ENCODE data around the gene ROPN1L.

The ROPN1L gene

DNA sequence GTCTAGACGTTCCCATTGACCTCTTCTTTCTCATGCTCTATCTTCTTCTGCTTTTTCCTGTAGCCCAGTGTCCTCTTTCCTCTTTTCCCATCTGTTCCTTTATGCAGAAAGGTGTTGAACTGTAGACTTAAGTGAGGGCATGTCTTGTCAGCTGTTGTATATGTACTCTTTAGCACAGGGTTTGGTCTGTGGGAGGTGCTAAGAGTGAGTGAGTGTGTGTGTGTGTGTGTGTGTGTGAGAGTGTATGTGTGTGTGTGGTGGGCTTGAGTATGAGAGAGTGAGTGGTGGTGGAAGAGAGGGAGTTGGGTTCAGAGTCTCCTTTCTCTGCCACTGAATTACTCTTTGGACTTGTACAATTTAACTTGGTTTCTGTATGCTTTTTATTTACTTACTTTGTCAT lies 10.3 kb upstream of the ROPN1L start:
- DNase-seq = no peak

DNA sequence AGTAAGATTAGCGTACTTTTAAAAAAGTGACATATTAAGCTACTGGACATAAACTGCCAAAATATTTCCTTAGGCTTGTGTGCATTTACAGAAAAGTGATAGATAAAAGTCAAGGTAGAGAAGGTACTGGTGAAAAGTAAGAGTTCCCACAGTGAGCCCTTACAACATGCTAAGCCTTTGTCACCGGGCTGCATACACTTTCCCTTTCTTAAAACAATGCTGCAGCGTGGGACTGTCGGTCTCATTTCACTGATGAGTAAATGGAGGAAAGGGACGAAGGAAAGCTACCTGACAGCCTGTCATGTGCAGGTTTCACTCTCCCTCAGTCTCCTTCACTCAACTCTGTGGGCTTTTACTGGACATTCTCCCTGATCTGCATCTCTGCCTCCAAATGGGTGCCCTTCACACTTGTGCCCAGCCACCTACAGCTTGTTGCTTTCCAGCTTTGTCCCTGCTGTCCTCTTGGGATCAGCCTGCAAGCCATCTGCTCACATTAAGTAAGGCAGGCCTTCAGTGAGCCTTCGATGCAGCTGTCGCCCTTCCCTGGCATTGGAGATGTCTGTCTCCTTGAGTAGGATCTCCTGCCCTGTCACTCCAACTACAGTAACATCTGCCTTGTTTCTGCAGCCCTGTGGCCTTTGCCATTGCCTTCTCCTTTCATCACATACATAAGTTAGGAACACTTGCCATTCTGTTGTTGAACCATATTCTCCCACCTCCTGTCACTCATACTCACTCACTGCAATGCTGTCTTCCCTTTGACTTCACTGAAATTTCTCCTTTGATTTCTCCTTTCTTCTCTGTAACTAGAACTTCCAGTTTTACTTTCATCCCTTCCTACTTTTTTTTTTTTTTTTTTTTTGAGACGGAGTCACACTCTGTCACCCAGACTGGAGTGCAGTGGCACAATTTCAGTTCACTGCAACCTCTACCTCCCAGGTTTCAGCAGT lies 9.3 kb upstream of the ROPN1L start:
- no peak for DNase-seq

DNA sequence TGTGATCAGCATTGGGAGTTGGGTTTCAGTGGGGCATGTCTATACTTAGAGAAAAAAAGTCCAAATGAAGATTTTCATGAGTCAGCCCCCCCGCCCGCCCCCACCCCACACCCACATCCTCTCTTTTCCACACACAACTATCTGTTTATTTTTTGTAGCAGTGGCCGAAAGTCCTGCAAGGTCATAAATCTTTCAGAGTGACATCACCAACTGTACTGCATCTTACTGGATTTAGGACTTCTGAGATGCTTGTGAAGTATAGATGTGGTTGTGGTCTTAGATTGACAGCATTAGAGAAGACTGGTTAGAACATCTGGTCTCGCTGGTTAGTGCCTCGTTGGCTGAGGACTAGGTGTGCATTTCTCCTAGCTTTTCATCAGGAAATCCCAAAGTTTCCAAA lies 7.3 kb upstream of the ROPN1L start:
- no peak for DNase-seq

DNA sequence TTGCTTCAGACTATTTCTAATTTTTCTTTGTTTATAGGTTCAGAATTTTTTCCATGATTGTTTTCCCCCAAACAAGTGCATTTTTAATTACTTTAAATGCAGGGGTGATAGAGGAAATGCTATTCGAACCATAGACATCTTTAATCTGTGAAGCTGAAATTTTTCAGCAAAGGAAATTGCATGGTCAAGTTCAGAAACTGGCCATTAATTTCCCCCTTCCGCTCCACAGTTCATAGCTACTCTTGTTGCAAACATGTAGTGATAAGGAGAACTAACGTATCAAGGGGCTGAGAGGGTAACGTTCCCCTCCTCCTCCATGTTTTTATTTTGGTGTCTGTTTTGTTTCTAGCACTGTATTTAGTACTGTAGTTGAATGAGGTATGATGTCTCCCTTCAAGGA lies 3.4 kb upstream of the ROPN1L start:
- DNase-seq = no peak

DNA sequence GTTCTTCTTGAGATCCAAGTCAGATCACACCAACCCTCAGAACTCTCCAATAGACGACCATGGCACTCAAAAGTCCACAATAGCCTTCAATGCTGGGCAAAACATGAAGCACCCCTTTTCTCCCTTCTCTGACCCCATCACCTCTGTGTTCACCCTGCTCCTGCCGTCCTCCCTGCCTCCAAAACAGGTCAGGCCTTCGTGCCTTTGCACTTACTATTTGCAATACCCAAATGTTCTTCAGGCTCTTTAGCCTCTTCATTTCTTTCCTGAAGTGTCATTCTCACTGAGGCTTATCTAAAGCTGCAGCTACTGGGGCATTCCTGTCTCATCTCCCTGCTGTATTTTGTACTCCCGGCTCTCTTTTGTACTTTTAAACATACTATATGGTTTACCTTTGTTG lies 2.0 kb upstream of the ROPN1L start:
- peak; percentile 17 for DNase-seq

DNA sequence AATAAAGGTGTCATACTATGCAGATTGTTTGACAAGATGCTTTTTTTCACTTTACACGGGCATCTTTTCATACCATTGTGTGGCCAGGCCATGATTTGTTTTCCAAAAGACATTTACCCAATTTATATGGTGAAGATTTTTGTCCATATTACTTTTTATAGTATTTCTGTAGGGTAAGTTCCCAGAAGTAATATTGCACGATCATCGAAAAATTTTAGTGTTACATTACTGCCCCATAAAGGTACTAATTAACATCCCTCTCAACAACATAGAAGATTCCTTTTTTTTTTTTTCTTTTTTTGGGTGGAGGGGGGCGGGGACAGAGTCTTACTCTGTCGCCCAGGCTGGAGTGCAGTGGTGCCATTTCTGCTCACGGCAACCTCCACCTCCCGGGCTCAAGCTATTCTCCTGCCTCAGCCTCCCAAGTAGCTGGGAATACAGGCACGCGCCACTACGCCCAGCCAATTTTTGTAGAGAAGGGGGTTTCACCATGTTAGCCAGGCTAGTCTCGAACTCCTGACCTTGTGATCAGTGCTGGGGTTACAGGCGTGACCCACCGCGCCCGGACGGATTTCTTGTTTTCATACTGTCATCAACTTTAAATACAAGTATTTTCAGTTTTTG lies 1.2 kb upstream of the ROPN1L start:
- no peak for DNase-seq

DNA sequence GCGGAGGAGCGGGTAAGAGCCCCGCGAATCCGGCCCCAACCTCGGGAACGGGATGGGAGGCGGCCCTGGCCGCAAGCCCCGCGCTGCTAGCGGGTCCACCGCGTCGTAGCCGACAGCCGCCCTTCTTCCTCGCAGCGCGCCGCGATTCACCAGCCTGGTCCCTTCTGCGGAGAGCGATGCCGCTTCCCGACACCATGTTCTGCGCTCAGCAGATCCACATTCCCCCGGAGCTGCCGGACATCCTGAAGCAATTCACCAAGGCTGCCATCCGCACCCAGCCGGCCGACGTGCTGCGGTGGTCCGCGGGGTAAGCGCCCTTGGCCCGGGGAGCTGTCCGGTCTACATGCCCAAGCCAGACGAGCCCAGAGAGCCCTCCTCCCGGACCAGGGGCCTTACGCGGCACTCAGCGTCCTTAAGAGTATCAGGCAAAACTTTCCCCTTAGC lies 335 bp downstream of the ROPN1L start:
- no peak for DNase-seq

DNA sequence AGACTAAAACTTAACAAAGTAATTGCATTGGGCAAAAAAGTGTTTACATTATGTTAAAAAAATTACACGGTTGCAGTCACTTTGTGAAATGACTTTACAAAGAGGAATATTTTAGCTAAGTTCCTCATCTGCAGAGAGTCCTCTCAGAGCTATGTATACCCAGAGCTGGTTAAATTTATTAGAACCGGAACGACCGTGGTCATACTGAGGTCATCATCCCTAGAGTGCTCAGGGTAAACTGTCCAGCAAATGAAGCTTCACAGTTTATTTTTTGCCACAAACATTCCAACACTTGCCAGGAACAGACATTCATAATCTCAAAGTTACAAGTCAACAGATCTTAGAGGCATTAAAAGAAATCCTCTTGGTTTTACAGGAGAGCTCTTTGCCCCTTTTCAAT lies 897 bp downstream of the ROPN1L start:
- peak; percentile 24 for DNase-seq

DNA sequence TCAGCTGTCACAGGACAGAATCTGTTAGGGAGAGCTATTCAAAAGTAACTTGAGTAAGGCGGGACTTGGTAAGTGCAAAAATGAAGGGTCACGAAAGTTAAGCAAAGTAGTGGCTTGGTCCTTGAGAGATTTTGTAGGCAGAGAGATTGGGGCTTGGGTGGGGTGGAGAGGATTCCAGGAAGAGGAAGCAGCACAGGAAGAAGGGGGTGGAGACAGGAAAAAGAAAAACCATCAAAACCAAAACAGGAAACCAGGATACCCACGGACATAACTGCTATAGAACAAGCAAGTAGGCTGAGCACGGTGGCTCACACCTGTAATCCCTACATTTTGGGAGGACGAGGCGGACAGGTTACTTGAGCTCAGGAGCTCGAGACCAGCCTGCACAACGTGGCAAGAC lies 3.7 kb downstream of the ROPN1L start:
- DNase-seq = peak; percentile 41

DNA sequence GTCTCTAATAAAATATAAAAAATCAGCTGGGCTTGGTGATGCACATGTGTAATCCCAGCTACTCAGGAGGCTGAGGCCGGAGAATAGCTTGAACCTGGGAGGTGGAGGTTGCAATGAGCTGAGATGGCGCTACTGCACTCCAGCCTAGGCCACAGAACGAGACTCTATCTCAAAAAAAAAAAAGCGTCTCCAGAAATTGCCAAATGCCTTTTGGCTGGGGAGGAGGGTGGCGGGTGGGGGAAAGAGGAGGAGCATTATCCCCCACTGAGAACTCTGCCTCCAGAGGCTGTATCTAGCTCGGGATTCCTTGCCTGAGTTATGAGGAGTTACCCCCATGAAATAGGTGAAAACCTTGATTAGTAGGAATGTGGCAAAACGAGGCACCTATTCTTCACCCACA lies 4.8 kb downstream of the ROPN1L start:
- no peak for DNase-seq

DNA sequence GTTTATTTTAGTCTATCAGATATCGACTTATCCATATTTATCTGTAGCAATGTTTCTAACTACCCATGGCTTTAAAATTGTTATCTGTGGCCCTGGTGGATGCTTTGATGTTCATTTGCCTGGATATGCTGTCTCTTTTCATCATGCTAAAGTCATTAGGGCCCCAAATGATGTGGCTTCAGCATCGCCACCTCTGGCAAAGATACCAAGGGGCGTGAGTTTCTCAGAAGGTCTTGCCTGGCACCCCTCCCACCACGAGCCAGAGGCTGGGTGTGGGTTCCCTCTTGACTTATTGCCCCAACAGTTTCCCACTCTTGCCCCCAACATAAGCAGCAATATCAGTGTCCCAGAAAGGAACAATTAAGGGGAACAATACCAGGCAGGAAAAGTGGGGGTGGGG lies 5.4 kb downstream of the ROPN1L start:
- DNase-seq = peak; percentile 29

DNA sequence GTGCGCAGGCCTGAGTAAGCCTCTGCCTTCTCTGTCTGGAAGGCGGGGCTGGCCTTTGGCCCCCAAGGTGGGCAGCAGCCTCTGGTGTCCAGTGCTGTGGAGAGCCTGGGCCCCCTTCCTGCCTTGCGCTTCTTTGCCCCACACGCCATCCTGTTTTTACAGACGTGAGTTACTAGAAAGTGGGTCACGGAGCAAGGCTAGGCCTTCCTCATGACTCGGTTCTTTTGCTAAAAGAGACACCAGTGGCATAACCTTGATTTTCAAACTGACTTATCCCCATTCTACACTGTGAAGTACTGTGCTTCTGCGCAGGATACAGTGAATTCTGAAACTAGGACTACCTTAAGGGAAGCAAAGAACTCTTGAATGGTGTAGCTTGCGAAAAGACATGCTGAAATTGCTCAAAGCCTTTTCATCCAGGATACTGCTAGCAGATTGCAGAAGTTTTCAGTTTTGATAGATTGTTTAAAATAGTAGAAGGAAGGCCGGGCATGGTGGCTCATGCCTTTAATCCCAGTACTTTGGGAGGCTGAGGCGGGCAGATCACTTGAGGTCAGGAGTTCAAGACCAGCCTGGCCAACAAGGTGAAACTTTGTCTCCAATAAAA lies 7.2 kb downstream of the ROPN1L start:
- no peak for DNase-seq

DNA sequence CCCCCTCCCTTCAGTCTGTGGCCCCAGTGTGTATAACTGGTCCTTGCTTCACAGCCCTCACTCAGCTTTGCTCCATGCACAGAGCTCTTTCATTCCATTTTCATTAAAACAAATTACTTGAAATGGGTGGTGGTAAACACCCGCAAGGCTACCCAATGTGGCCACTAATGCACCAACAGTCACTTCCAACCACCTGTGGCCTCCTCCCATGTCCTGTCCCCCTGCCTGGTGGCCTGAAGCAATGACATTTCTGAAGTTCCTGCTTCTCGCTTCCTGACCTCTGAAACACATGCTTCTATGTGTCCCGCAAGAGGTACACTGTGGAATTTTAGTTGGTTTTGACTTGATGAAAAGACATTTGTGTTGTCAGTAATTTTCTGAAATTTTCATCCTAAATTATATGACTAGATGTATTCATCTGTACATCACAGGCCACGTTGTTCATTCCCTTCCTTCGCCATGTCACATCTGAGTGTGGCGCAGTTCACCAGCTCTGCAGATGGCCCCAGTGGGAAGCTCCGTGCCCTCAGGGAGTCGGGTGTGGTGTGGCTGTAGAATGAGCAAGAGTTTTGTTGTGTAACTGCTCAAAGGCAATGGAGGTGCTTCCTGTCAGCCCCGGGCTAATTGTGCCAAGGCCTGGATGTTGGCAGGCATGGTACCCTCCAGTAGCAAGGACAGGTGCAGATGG lies 9.6 kb downstream of the ROPN1L start:
- DNase-seq = no peak

DNA sequence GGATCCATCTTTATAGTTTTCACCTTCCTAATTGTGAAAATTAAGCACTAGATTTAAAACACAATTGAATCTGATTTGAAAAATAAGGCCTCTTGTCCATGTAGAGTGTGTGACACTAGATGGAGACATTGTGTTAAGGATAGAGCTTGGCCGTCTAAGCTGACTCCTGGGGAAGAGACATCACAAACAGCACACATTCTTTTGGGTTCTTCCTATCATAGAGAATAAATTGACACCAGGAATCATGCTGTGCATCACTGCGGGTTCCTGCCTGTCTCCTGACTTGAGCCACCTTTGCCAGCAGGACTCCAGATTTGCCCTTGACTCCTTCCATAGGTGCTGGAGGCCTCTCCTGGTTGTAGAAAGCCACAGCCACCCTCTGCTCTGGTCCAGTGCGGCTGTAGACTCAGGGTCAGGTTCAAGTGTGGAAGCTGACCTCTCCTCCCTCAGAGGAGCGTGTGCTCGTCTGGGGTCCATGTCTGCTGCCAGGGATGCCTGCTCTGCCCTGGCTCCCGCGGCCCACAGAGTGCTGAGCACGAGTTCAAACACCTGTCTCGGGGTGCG lies 11.2 kb downstream of the ROPN1L start:
- peak; percentile 88 for DNase-seq

DNA sequence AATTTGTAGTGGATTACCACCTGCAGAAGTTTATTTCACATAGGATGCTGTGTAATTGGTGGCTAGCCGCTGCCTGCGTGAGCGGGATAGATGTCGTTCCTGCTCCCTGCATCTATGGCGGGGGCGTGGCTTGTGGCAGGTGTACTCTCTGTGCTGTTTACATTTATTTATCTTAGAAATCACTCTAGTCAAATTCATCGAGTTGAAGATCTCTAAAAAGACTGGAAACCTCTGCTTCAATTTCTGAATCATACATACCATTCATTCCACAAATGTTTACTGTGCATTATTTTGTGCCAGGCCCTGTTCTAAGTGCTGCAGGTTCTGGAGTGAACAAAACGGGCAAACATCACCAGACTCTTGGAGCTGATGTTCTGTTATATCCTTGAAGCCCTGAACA lies 11.9 kb downstream of the ROPN1L start:
- no peak for DNase-seq

DNA sequence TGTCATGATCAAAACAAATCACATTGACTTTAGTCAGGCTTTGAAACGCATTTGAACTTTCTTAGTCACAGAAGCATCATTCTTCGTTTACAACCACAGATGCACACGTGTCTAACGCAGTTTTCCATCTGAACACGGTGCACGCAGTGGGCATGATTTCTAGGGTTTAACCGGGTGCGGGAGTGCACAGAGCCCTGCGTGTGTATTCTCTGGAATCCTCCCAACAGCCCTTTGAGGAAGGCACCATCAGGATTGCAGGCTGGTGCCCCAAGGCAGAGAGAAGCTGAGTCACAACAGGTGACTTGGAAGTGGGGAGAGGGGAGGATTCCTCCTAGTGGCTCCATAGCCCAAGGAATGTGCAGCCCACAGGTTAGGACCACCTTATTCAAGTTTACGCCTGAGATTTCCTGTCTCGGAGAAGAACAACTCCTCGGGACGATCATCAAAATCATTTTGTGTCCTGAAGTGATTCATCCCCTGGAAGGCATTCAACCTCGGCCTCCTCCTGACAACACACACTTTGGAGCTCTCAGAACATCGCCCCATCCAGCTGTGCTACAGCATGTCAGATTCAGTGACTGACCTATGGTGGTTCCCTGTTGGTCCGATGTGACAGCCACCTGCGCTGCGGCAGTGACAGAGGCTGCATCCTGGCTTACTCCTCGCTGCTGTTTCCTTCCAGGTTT lies 13.1 kb downstream of the ROPN1L start:
- no peak for DNase-seq

DNA sequence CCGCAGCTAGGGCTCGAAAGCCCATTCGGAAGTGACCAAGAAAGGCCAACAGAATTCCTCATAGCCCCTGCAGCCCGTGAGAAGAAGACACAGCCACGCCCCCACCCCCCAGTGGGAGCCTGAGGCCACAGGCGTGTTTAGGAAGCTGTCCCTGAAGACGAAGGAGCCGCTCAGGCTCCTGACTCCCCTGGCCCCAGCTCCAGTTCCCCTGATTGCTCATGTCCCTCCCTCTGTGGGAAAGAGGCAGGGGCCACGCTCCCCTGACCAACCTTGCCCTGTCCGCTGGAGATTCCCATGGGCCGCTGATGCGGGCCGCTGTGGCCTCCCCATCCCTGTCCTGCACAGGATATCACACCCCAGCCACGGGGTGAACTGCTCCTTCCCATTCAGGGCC lies 13.6 kb downstream of the ROPN1L start:
- DNase-seq = no peak

DNA sequence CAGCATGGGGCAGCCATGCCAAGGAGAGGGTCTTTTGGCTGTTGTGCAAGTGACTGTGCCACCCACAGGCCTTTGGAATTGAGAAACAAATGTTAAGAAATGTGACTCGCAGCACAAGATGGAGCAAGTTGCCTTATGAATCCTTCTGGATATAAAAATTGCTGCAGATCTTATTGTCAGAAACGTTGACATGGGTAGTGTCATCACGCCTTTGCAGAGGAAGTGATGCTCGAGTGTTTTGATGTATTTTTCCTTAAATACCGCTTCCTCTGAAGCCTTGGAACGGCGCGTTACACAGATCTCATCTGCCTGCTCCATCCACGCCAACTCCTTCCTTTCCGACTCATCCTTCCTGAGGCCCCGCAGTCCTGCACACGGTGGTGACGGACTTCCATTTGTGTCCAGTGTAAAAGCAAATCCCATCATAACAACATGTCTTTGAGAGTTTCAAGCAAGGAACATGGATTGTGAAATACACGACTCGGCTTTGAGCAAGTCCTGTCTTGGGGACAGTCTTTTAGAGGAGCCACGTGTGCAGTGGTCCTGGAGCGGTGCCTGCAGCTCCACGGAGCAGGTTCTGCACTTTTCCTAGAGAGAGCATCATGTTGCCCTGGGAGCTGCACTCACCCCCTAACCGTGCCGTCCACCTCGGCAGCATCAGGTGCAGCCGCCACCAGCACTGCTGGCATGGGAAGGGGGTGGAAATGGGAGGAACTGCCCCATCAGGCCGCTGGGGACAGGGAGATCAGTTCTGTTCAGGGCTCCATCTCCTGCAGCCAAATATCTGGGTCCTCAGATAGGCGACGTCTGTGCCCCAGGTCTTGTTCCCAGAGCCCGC lies 15.1 kb downstream of the ROPN1L start:
- DNase-seq = peak; percentile 14

DNA sequence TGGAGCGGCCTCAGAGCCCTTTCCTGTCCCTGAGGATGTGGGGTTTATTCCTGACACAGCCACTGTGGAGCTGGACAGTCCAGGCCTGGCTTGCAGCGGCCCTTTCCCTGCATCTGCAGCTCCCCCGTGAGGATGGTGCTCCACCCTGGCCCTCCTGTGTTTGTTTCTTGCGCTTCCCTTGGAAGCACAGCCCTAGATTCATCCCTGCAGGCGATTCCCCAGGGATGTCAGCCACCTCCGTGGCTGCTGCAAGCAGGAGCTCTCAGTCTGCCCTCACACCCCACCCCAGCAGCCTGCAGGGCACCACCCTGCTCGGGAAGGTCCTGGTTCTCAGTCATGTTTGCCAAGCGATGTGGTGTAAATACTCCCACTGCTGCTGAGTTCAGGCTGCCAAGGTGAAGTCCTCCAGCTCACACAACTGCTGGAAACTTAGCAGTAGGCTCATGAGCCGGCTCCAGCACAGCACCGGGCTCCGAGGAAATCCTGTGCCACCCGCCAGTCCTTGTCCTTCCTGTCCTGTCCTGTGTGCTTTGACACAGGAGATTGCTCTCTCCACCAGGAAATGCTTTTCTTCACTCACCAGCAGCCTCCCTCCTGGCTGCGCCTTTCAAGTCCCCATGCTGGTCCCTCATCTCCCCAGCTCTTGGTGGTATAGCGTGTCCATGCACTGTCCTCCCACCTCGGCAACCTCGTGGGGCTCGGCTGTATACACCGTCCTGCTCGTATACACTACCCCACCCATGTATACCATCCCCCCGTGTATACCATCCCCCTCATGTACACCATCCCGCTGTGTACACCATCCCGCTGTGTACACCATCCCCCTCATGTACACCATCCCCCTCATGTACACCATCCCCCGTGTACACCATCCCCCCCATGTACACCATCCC lies 16.2 kb downstream of the ROPN1L start:
- no peak for DNase-seq

Data from hematopoietic multipotent progenitor cell treated with erythropoietin and hydrocortisone succinate and interleukin-3 and kit ligand, for 6 days (in vitro differentiated cells).